ENCODE measurements around the gene CAMTA1.

- TF ChIP-seq SMC3 (IDR thresholded peaks at IDR 0.05; ENCODE audit: low read depth, low read length) = no peak
- TF ChIP-seq CTCF (IDR thresholded peaks at IDR 0.05) = no peak
- no peak for TF ChIP-seq MXI1 (IDR thresholded peaks at IDR 0.05; ENCODE audit: low read depth, low read length)
- TF ChIP-seq RAD21 (IDR thresholded peaks at IDR 0.05; ENCODE audit: low read length) = no peak
- TF ChIP-seq SIN3A (IDR thresholded peaks at IDR 0.05; ENCODE audit: borderline replicate concordance, low read depth, low read length) = no peak
- no peak for TF ChIP-seq RFX5 (IDR thresholded peaks at IDR 0.05; ENCODE audit: low read length)
- no peak for TF ChIP-seq YY1 (IDR thresholded peaks at IDR 0.05; ENCODE audit: low read depth)
- TF ChIP-seq POLR2AphosphoS5 (IDR thresholded peaks at IDR 0.05; ENCODE audit: low read depth, low read length) = no peak
- no peak for TF ChIP-seq USF1 (IDR thresholded peaks at IDR 0.05; ENCODE audit: borderline replicate concordance, low read depth)
- no peak for TF ChIP-seq GABPA (IDR thresholded peaks at IDR 0.05; ENCODE audit: low read depth)
- no peak for TF ChIP-seq RXRA (IDR thresholded peaks at IDR 0.05; ENCODE audit: borderline replicate concordance, low read depth)
- no peak for TF ChIP-seq EP300 (IDR thresholded peaks at IDR 0.05; ENCODE audit: borderline replicate concordance in 1 of 2, low read depth in 1 of 2, low read length in 1 of 2)
- TF ChIP-seq TCF12 (IDR thresholded peaks at IDR 0.05) = no peak
- TF ChIP-seq MEF2A (IDR thresholded peaks at IDR 0.05; ENCODE audit: borderline replicate concordance, low read depth) = no peak
These were observed 651.1 kb downstream of the CAMTA1 start for GRCh38 chr1:7436056-7437005.
